Progenitor cell of endocrine pancreas (in vitro differentiated cells): ENCODE data around the gene SVEP1. TPM values are rescaled to one million over a fixed set of nuclear protein-coding genes. Genes with fewer than 3 reads are reported as not detected.

ENCODE experiments used
- DNase-seq: peaks from one replicate; pipeline ENCODE4 v3.0.0; 2021; ENCODE audit warnings: low spot score; ENCODE audit not compliant: unreplicated experiment
- H3K27ac Mint-ChIP-seq: 2 replicates; pipeline ENCODE4 v1.8.0; 2021; ENCODE audit warnings: mild to moderate bottlenecking, moderate library complexity, mixed read lengths
- H3K27me3 Mint-ChIP-seq: 2 replicates; pipeline ENCODE4 v1.8.0; 2021; ENCODE audit warnings: mixed read lengths
- H3K36me3 Mint-ChIP-seq: 2 replicates; pipeline ENCODE4 v1.8.0; 2022; ENCODE audit warnings: mixed read lengths; ENCODE audit not compliant: insufficient read depth
- H3K4me1 Mint-ChIP-seq: 2 replicates; pipeline ENCODE4 v1.8.0; 2021; ENCODE audit warnings: low read depth, mixed read lengths
- H3K4me3 Mint-ChIP-seq: 2 replicates; pipeline ENCODE4 v1.8.0; 2021; ENCODE audit warnings: low read depth, mild to moderate bottlenecking, moderate library complexity, mixed read lengths
- H3K9me3 Mint-ChIP-seq: 2 replicates; pipeline ENCODE4 v1.8.0; 2021; ENCODE audit warnings: low read depth, mixed read lengths
- CTCF ChIP-seq: fragments of 200-600 bp; sonication (generic); IDR thresholded peaks from one replicate; pipeline ENCODE4 v1.5.0; 2021; ENCODE audit warnings: antibody characterized with exemption, mild to moderate bottlenecking; ENCODE audit not compliant: unreplicated experiment
- total RNA-seq: library from RNA; stranded (reverse); gene quantifications from 2 replicates; pipeline ENCODE4 v1.2.1, GENCODE V29; 2021

Gene SVEP1
- total RNA-seq, 1 donor from 2014 or later: 0.26 TPM

GRCh38 chr9:110602281-110602680 lies 22.7 kb upstream of the SVEP1 start:
- TF ChIP-seq CTCF: no peak
- H3K4me1 Mint-ChIP-seq: peaks cover 1% of the 10 kb centered on the region
- no peak overlapping the region for H3K27ac Mint-ChIP-seq
- no peaks in the 10 kb centered on the region for H3K36me3 Mint-ChIP-seq
- H3K4me3 Mint-ChIP-seq: no peak overlapping the region
- H3K9me3 Mint-ChIP-seq: peaks cover 7% of the 10 kb centered on the region
- DNase-seq: no peak
- H3K27me3 Mint-ChIP-seq: no peaks in the 10 kb centered on the region

GRCh38 chr9:110601098-110601497 lies 21.6 kb upstream of the SVEP1 start:
- Mint-ChIP-seq H3K36me3 (no peaks in the 10 kb centered on the region), H3K4me3 (no peak overlapping the region), H3K27ac (no peak overlapping the region), H3K27me3 (no peaks in the 10 kb centered on the region), H3K9me3 (peaks cover 8% of the 10 kb centered on the region), H3K4me1 (peaks cover 1% of the 10 kb centered on the region)
- no peak for DNase-seq
- no peak for TF ChIP-seq CTCF

GRCh38 chr9:110599468-110599867 lies 19.9 kb upstream of the SVEP1 start:
- no peaks in the 10 kb centered on the region for H3K27me3 Mint-ChIP-seq
- H3K4me3 Mint-ChIP-seq: no peak overlapping the region
- no peak for DNase-seq
- peaks cover 8% of the 10 kb centered on the region for H3K9me3 Mint-ChIP-seq
- peaks cover 1% of the 10 kb centered on the region for H3K4me1 Mint-ChIP-seq
- TF ChIP-seq CTCF: no peak
- H3K27ac Mint-ChIP-seq: no peak overlapping the region
- no peaks in the 10 kb centered on the region for H3K36me3 Mint-ChIP-seq

GRCh38 chr9:110592044-110592830 lies 12.7 kb upstream of the SVEP1 start:
- no peak overlapping the region for H3K27ac Mint-ChIP-seq
- no peaks in the 10 kb centered on the region for H3K27me3 Mint-ChIP-seq
- peaks cover 4% of the 10 kb centered on the region for H3K36me3 Mint-ChIP-seq
- no peak for DNase-seq
- H3K9me3 Mint-ChIP-seq: peaks cover 12% of the 10 kb centered on the region
- TF ChIP-seq CTCF: no peak
- no peak overlapping the region for H3K4me3 Mint-ChIP-seq
- no peaks in the 10 kb centered on the region for H3K4me1 Mint-ChIP-seq

GRCh38 chr9:110591526-110591925 lies 12.0 kb upstream of the SVEP1 start:
- no peak overlapping the region for H3K27ac Mint-ChIP-seq
- no peaks in the 10 kb centered on the region for H3K4me1 Mint-ChIP-seq
- no peaks in the 10 kb centered on the region for H3K27me3 Mint-ChIP-seq
- peaks cover 16% of the 10 kb centered on the region for H3K9me3 Mint-ChIP-seq
- no peak for DNase-seq
- TF ChIP-seq CTCF: no peak
- H3K36me3 Mint-ChIP-seq: peaks cover 4% of the 10 kb centered on the region
- H3K4me3 Mint-ChIP-seq: no peak overlapping the region
